BE2C (cell line): ENCODE measurements around the gene CSGALNACT2.
A peak's percentile ranks its signal among the peaks of the same experiment; 100 is the strongest.

Experiments used
- DNase-seq: peaks from one replicate; pipeline ENCODE4 v3.0.0-alpha.2; 2020
- H3K27me3 ChIP-seq: fragments of 250-450 bp; sonication (Bioruptor Pico); 2 replicates; pipeline ENCODE4 v1.5.1; 2020; ENCODE audit warnings: mild to moderate bottlenecking
- H3K36me3 ChIP-seq: fragments of 250-450 bp; sonication (Bioruptor Pico); 2 replicates; pipeline ENCODE4 v1.5.1; 2020; ENCODE audit warnings: mild to moderate bottlenecking
- H3K4me1 ChIP-seq: fragments of 250-450 bp; sonication (Bioruptor Pico); 2 replicates; pipeline ENCODE4 v1.5.1; 2020
- H3K4me3 ChIP-seq: 2 replicates; pipeline ENCODE4 v1.5.1; 2011; ENCODE audit warnings: low read depth, low read length
- H3K9me3 ChIP-seq: fragments of 250-450 bp; sonication (Bioruptor Pico); 2 replicates; pipeline ENCODE4 v1.5.1; 2020
- CTCF ChIP-seq: IDR thresholded peaks from 2 replicates; pipeline ENCODE4 v1.5.1; 2012; ENCODE audit warnings: mild to moderate bottlenecking, low read depth, low read length

Gene CSGALNACT2

GRCh38 chr10:43155221-43155620 is 17.0 kb downstream of the CSGALNACT2 start:
- H3K9me3 ChIP-seq: no peaks in the 10 kb centered on the region
- no peaks in the 10 kb centered on the region for H3K36me3 ChIP-seq
- no peak overlapping the region for H3K4me3 ChIP-seq
- DNase-seq: no peak
- TF ChIP-seq CTCF: no peak
- H3K4me1 ChIP-seq: peaks cover 2% of the 10 kb centered on the region; the same call in 1 of the 2 replicates
- H3K27me3 ChIP-seq: no peaks in the 10 kb centered on the region

GRCh38 chr10:43155741-43156140 is 17.5 kb downstream of the CSGALNACT2 start:
- no peak for TF ChIP-seq CTCF
- H3K9me3 ChIP-seq: no peaks in the 10 kb centered on the region
- no peak overlapping the region for H3K4me3 ChIP-seq
- no peaks in the 10 kb centered on the region for H3K27me3 ChIP-seq
- DNase-seq: no peak
- H3K4me1 ChIP-seq: peaks cover 2% of the 10 kb centered on the region; the same call in 1 of the 2 replicates
- H3K36me3 ChIP-seq: no peaks in the 10 kb centered on the region

GRCh38 chr10:43156590-43157341 is 18.5 kb downstream of the CSGALNACT2 start:
- no peaks in the 10 kb centered on the region for H3K36me3 ChIP-seq
- H3K9me3 ChIP-seq: no peaks in the 10 kb centered on the region
- H3K4me3 ChIP-seq: no peak overlapping the region
- TF ChIP-seq CTCF: no peak
- peaks cover 2% of the 10 kb centered on the region; the same call in 1 of the 2 replicates for H3K4me1 ChIP-seq
- peak; percentile 25 for DNase-seq
- no peaks in the 10 kb centered on the region for H3K27me3 ChIP-seq

GRCh38 chr10:43158636-43159035 is 20.4 kb downstream of the CSGALNACT2 start:
- no peak for TF ChIP-seq CTCF
- DNase-seq: no peak
- Histone ChIP-seq H3K4me1 (peaks cover 2% of the 10 kb centered on the region; the same call in 1 of the 2 replicates), H3K27me3 (no peaks in the 10 kb centered on the region), H3K36me3 (no peaks in the 10 kb centered on the region), H3K9me3 (no peaks in the 10 kb centered on the region), H3K4me3 (no peak overlapping the region)

- Histone ChIP-seq H3K27me3 (no peaks in the 10 kb centered on the region), H3K36me3 (no peaks in the 10 kb centered on the region), H3K4me3 (no peak overlapping the region), H3K9me3 (no peaks in the 10 kb centered on the region), H3K4me1 (peaks cover 2% of the 10 kb centered on the region; the same call in 1 of the 2 replicates)
- no peak for TF ChIP-seq CTCF
- DNase-seq: no peak
Observed at GRCh38 chr10:43160046-43160920, 22.0 kb downstream of the CSGALNACT2 start.
